Ishikawa (cell line): ENCODE results near the gene SRRT.

ENCODE experiments used
- CREB1 ChIP-seq: IDR thresholded peaks from 2 replicates; pipeline ENCODE4 v1.6.1; 2012; ENCODE audit warnings: low read depth
- FOXM1 ChIP-seq: IDR thresholded peaks from 2 replicates; pipeline ENCODE4 v1.6.1; 2012; ENCODE audit warnings: low read depth, borderline replicate concordance
- NFIC ChIP-seq: IDR thresholded peaks from 2 replicates; pipeline ENCODE4 v1.6.1; 2012
- TAF1 ChIP-seq: IDR thresholded peaks from 2 replicates; pipeline ENCODE4 v1.6.1; 2012; ENCODE audit warnings: low read depth, mild to moderate bottlenecking
- TF ChIP-seq, protein P1 (sequence below): IDR thresholded peaks from 2 replicates; pipeline ENCODE4 v1.6.1; 2012

DNA sequence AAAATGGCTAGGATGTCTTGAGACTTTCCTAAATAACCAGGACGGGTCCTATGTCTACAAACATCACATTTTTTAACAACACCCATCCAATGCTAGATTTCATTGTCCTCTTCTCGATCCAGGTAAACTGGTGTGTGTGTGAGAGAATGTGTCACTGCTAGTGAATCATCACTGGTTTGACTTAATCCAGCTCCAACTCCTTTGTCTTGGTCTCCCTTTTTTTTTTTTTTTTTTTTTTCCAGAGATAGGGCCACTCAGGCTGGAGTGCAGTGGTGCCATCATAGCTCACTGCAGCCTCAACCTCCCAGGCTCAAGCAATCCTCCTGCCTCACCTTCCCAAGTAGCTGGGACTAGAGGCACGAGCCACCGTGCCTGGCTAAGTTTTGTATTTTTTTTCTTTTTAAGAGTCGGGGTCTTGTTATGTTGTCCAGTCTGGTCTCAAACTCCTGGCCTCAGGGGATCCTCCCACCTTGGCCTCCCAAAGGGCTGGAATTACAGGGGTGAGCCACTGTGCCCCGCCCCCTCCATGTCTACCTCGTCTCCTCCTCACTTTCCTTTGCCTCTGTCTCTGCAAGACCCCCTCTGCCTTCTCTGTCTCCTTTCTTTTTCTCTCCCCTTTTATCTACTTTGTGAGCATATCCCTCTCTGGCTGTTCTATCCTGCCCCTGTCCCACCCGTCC is 16.8 kb downstream of the SRRT start:
- no peak for TF ChIP-seq FOXM1
- TF ChIP-seq CREB1: no peak
- no peak for TF ChIP-seq NFIC
- no peak for TF ChIP-seq TAF1
- TF ChIP-seq, protein P1, sequence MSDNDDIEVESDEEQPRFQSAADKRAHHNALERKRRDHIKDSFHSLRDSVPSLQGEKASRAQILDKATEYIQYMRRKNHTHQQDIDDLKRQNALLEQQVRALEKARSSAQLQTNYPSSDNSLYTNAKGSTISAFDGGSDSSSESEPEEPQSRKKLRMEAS: no peak
